Chondrocyte (in vitro differentiated cells): Measurements from ENCODE around the gene RPL10. TPM values are rescaled to one million over a fixed set of nuclear protein-coding genes. Genes with fewer than 3 reads are reported as not detected.

Source experiments
- DNase-seq: peaks from one replicate; pipeline ENCODE4 v3.0.0; 2021; ENCODE audit warnings: mixed read lengths, low spot score
- H3K27ac Mint-ChIP-seq: one replicate; pipeline ENCODE4 v1.8.0; 2021; ENCODE audit warnings: mild to moderate bottlenecking, moderate library complexity, mixed read lengths; ENCODE audit not compliant: unreplicated experiment
- H3K27me3 Mint-ChIP-seq: 2 replicates; pipeline ENCODE4 v1.8.0; 2021; ENCODE audit warnings: low read depth, mixed read lengths
- H3K36me3 Mint-ChIP-seq: 2 replicates; pipeline ENCODE4 v1.8.0; 2021; ENCODE audit warnings: low read depth, mixed read lengths
- H3K4me1 Mint-ChIP-seq: 2 replicates; pipeline ENCODE4 v1.8.0; 2021; ENCODE audit warnings: low read depth, mild to moderate bottlenecking, mixed read lengths
- H3K4me3 Mint-ChIP-seq: one replicate; pipeline ENCODE4 v1.8.0; 2021; ENCODE audit warnings: mild to moderate bottlenecking, moderate library complexity, mixed read lengths; ENCODE audit not compliant: unreplicated experiment
- H3K9me3 Mint-ChIP-seq: 2 replicates; pipeline ENCODE4 v1.8.0; 2021; ENCODE audit warnings: low read depth, mixed read lengths
- CTCF ChIP-seq: fragments of 200-600 bp; sonication (generic); IDR thresholded peaks from 2 replicates; pipeline ENCODE4 v1.5.0; 2021; ENCODE audit warnings: antibody characterized with exemption, mild to moderate bottlenecking, moderate library complexity
- total RNA-seq: library from RNA; stranded (reverse); gene quantifications from 3 replicates; pipeline ENCODE4 v1.2.1, GENCODE V29; 2021

RPL10 gene
- total RNA-seq, 1 donor from 2014 or later, result 2,160 TPM

GRCh38 chrX:154356596-154356995, 41.6 kb upstream of the RPL10 start:
- DNase-seq, result no peak
- peaks cover 21% of the 10 kb centered on the region for H3K36me3 Mint-ChIP-seq

GRCh38 chrX:154357205-154357604, 41.0 kb upstream of the RPL10 start:
- no peaks in the 10 kb centered on the region for H3K9me3 Mint-ChIP-seq
- no peaks in the 10 kb centered on the region for H3K27me3 Mint-ChIP-seq
- TF ChIP-seq CTCF, result no peak
- H3K36me3 Mint-ChIP-seq, result peaks cover 19% of the 10 kb centered on the region
- peaks cover 14% of the 10 kb centered on the region for H3K4me1 Mint-ChIP-seq
- no peak for DNase-seq
- no peak overlapping the region for H3K4me3 Mint-ChIP-seq
- H3K27ac Mint-ChIP-seq, result peak overlapping the region; percentile 73

More at GRCh38 chrX:154356596-154356995, 41.6 kb upstream of the RPL10 start:
- no peak overlapping the region for H3K4me3 Mint-ChIP-seq
- no peak overlapping the region for H3K27ac Mint-ChIP-seq
- no peak for TF ChIP-seq CTCF
- peaks cover 14% of the 10 kb centered on the region for H3K4me1 Mint-ChIP-seq
- no peaks in the 10 kb centered on the region for H3K9me3 Mint-ChIP-seq
- H3K27me3 Mint-ChIP-seq, result no peaks in the 10 kb centered on the region

- DNase-seq, result no peak
- H3K27ac Mint-ChIP-seq, result no peak overlapping the region
- peaks cover 21% of the 10 kb centered on the region for H3K36me3 Mint-ChIP-seq
- H3K4me3 Mint-ChIP-seq, result no peak overlapping the region
- H3K9me3 Mint-ChIP-seq, result no peaks in the 10 kb centered on the region
- no peak for TF ChIP-seq CTCF
- H3K27me3 Mint-ChIP-seq, result no peaks in the 10 kb centered on the region
- peaks cover 18% of the 10 kb centered on the region for H3K4me1 Mint-ChIP-seq
These were observed 40.2 kb upstream of the RPL10 start for GRCh38 chrX:154358011-154358410.

- H3K4me1 Mint-ChIP-seq, result peaks cover 20% of the 10 kb centered on the region
- H3K4me3 Mint-ChIP-seq, result peak overlapping the region; percentile 12
- no peak for TF ChIP-seq CTCF
- H3K27ac Mint-ChIP-seq, result peak overlapping the region; percentile 61
- no peaks in the 10 kb centered on the region for H3K27me3 Mint-ChIP-seq
- H3K9me3 Mint-ChIP-seq, result no peaks in the 10 kb centered on the region
- H3K36me3 Mint-ChIP-seq, result peaks cover 22% of the 10 kb centered on the region
- no peak for DNase-seq
These were observed 39.3 kb upstream of the RPL10 start for GRCh38 chrX:154358829-154359228.

- H3K27me3 Mint-ChIP-seq, result no peaks in the 10 kb centered on the region
- no peak for DNase-seq
- H3K27ac Mint-ChIP-seq, result no peak overlapping the region
- no peaks in the 10 kb centered on the region for H3K9me3 Mint-ChIP-seq
- no peak for TF ChIP-seq CTCF
- peaks cover 22% of the 10 kb centered on the region for H3K4me1 Mint-ChIP-seq
- H3K4me3 Mint-ChIP-seq, result no peak overlapping the region
- H3K36me3 Mint-ChIP-seq, result peaks cover 22% of the 10 kb centered on the region
These were observed 38.6 kb upstream of the RPL10 start for GRCh38 chrX:154359362-154360154.
